ENCODE measurements around the gene MAS1. TPM values are rescaled to one million over a fixed set of nuclear protein-coding genes. Genes with fewer than 3 reads are reported as not detected.

MAS1 gene
- total and polyA plus RNA-seq, 4 donors, result under 0.01 TPM; not detected in 3

- DNase-seq (ENCODE audit: low spot score), result no peak
- WGBS, result 37% methylated on average over 3 of the region's 3 CpGs
- H3K36me3 ChIP-seq (ENCODE audit: control insufficient read depth in 4 of 4, insufficient read depth in 3 of 4, low read depth in 1 of 4, low read length in 3 of 4), result no peaks in the 10 kb centered on the region
- TF ChIP-seq SP1 (IDR thresholded peaks at IDR 0.05) (peak; percentile 78), TAF1 (conservative IDR thresholded peaks at IDR 0.05) (no peak), HNF4A (conservative IDR thresholded peaks at IDR 0.05) (peak; percentile 92), GABPA (IDR thresholded peaks at IDR 0.05 in 1 of 2, conservative IDR thresholded peaks at IDR 0.05 in 1 of 2) (no peak), MAX (IDR thresholded peaks at IDR 0.05) (peak; percentile 11), NR2F2 (IDR thresholded peaks at IDR 0.05) (no peak), REST (IDR thresholded peaks at IDR 0.05) (peak; percentile 17), RXRA (IDR thresholded peaks at IDR 0.05) (peak; percentile 91 to 93), FOXA2 (IDR thresholded peaks at IDR 0.05) (no peak), HNF4G (IDR thresholded peaks at IDR 0.05) (peak; percentile 85), CTCF (IDR thresholded peaks at IDR 0.05; ENCODE audit: low read depth, low read length, missing input control) (no peak), RAD21 (IDR thresholded peaks at IDR 0.05) (peak in 1 of 2 donors; percentile 15), YY1 (IDR thresholded peaks at IDR 0.05) (peak; percentile 63), ZBTB33 (IDR thresholded peaks at IDR 0.05) (peak; percentile 40), JUND (IDR thresholded peaks at IDR 0.05) (no peak), ATF3 (IDR thresholded peaks at IDR 0.05) (no peak), EGR1 (IDR thresholded peaks at IDR 0.05; ENCODE audit: low read depth in 2 of 2) (no peak), FOXA1 (IDR thresholded peaks at IDR 0.05) (no peak)
- H3K4me1 ChIP-seq (ENCODE audit: control insufficient read depth in 4 of 4, insufficient read depth in 4 of 4, low read length in 3 of 4), result peaks cover 5 to 38% (median 20%) of the 10 kb centered on the region in 4 donors
- peak overlapping the region in 1 of 2 donors; percentile 41 for H3K27ac ChIP-seq (ENCODE audit: low read depth in 1 of 2, low read length in 2 of 2)
- H3K27me3 ChIP-seq (ENCODE audit: control insufficient read depth in 4 of 4, insufficient read depth in 4 of 4, low read length in 3 of 4), result no peaks in the 10 kb centered on the region
- H3K4me3 ChIP-seq (ENCODE audit: low read depth in 1 of 3, low read length in 3 of 3), result no peak overlapping the region
- H3K9ac ChIP-seq (ENCODE audit: low read depth in 1 of 2, low read length in 2 of 2), result no peak overlapping the region
- H3K9me3 ChIP-seq (ENCODE audit: control insufficient read depth in 4 of 4, low read length in 3 of 4), result no peaks in the 10 kb centered on the region
Observed at GRCh38 chr6:159914565-159914923, 23.8 kb downstream of the MAS1 start.

Measured in liver (tissue), 9 donors.